Stimulated activated CD4-positive, alpha-beta T cell treated with anti-CD3 and anti-CD28 coated beads, Interleukin-1b, Interleukin-23, amount 100 ng/mL, for 1 hour (primary cell): ENCODE results near the gene RSAD1.

Experiments used
- DNase-seq, 2 donors: peaks; one replicate each; pipeline ENCODE4 v3.0.0-alpha.2; 2020; ENCODE audit warnings: low read depth in 2 of 2

RSAD1 gene

GRCh38 chr17:50518384-50519023, 39.8 kb downstream of the RSAD1 start:
- no peak for DNase-seq

GRCh38 chr17:50519141-50519834, 40.6 kb downstream of the RSAD1 start:
- no peak for DNase-seq

GRCh38 chr17:50520483-50520882, 41.8 kb downstream of the RSAD1 start:
- DNase-seq = no peak

GRCh38 chr17:50521514-50521913, 42.9 kb downstream of the RSAD1 start:
- no peak for DNase-seq

- no peak for DNase-seq
Measured at GRCh38 chr17:50522766-50523165, 44.1 kb downstream of the RSAD1 start.

- no peak for DNase-seq
Measured at GRCh38 chr17:50523208-50523607, 44.5 kb downstream of the RSAD1 start.

GRCh38 chr17:50524838-50525237, 46.2 kb downstream of the RSAD1 start:
- no peak for DNase-seq

- DNase-seq = no peak
Measured at GRCh38 chr17:50527155-50527762, 48.6 kb downstream of the RSAD1 start.

GRCh38 chr17:50527949-50528474, 49.4 kb downstream of the RSAD1 start:
- DNase-seq = no peak

- no peak for DNase-seq
Measured at GRCh38 chr17:50529849-50530248, 51.2 kb downstream of the RSAD1 start.

- DNase-seq = no peak
Measured at GRCh38 chr17:50531428-50532025, 52.9 kb downstream of the RSAD1 start.

- DNase-seq = no peak
Measured at GRCh38 chr17:50532452-50533024, 53.9 kb downstream of the RSAD1 start, which contains the start of gene EPN3. Gene EPN3 (plus strand): TSS chr17:50532735. CDS start chr17:50536557, 3,822 bp downstream.

- no peak for DNase-seq
Measured at GRCh38 chr17:50533185-50533584, 54.5 kb downstream of the RSAD1 start.

- no peak for DNase-seq
Measured at GRCh38 chr17:50533720-50534148, 55.1 kb downstream of the RSAD1 start.

- no peak for DNase-seq
Measured at GRCh38 chr17:50534222-50534978, 55.7 kb downstream of the RSAD1 start.

GRCh38 chr17:50534979-50535326, 56.3 kb downstream of the RSAD1 start:
- no peak for DNase-seq

GRCh38 chr17:50535407-50535806, 56.7 kb downstream of the RSAD1 start:
- DNase-seq = no peak
